GM10847 (cell line): ENCODE data around the gene THEMIS.

Experiments
- POLR2A ChIP-seq: IDR thresholded peaks from 2 replicates; pipeline ENCODE4 v1.6.1; 2011; ENCODE audit not compliant: insufficient read length; ENCODE audit errors: extremely low read depth

The THEMIS gene

GRCh38 chr6:127737009-127737486 lies 163.8 kb downstream of the THEMIS start:
- no peak for TF ChIP-seq POLR2A

- TF ChIP-seq POLR2A: no peak
These were observed 167.9 kb downstream of the THEMIS start for GRCh38 chr6:127732927-127733326.

GRCh38 chr6:127727260-127727953 lies 173.5 kb downstream of the THEMIS start:
- TF ChIP-seq POLR2A: no peak

GRCh38 chr6:127725821-127726220 lies 175.0 kb downstream of the THEMIS start:
- TF ChIP-seq POLR2A: no peak

GRCh38 chr6:127718694-127719093 lies 182.2 kb downstream of the THEMIS start:
- TF ChIP-seq POLR2A: no peak

- TF ChIP-seq POLR2A: no peak
These were observed 183.5 kb downstream of the THEMIS start for GRCh38 chr6:127717384-127717783.

- no peak for TF ChIP-seq POLR2A
These were observed 184.4 kb downstream of the THEMIS start for GRCh38 chr6:127716465-127716864.

GRCh38 chr6:127710668-127711067 lies 190.2 kb downstream of the THEMIS start:
- no peak for TF ChIP-seq POLR2A

- TF ChIP-seq POLR2A: no peak
These were observed 194.6 kb downstream of the THEMIS start for GRCh38 chr6:127706216-127706615.

GRCh38 chr6:127695108-127695507 lies 205.8 kb downstream of the THEMIS start:
- no peak for TF ChIP-seq POLR2A

- TF ChIP-seq POLR2A: no peak
These were observed 209.7 kb downstream of the THEMIS start for GRCh38 chr6:127691146-127691545.

GRCh38 chr6:127690588-127690987 lies 210.3 kb downstream of the THEMIS start:
- no peak for TF ChIP-seq POLR2A

- no peak for TF ChIP-seq POLR2A
These were observed 210.8 kb downstream of the THEMIS start for GRCh38 chr6:127690092-127690491.

GRCh38 chr6:127686084-127686483 lies 214.8 kb downstream of the THEMIS start:
- no peak for TF ChIP-seq POLR2A

- no peak for TF ChIP-seq POLR2A
These were observed 216.4 kb downstream of the THEMIS start for GRCh38 chr6:127684501-127684900.
